Mesenchymal stem cell (in vitro differentiated cells and primary cell): Measurements from ENCODE around the gene AUTS2.

Source experiments
- DNase-seq: peaks from one replicate; pipeline ENCODE4 v3.0.0-alpha.2; 2013
- H2AFZ ChIP-seq: one replicate; pipeline ENCODE4 v1.6.1; 2013; ENCODE audit warnings: low read depth, mild to moderate bottlenecking, control low read depth, inconsistent platforms, low read length, moderate library complexity
- H2AK5ac ChIP-seq: 2 replicates; pipeline ENCODE4 v1.6.1; 2013; ENCODE audit warnings: low read length, moderate library complexity, mild to moderate bottlenecking, inconsistent platforms; ENCODE audit not compliant: severe bottlenecking
- H2BK120ac ChIP-seq: one replicate; pipeline ENCODE4 v1.6.1; 2013; ENCODE audit warnings: low read depth, mild to moderate bottlenecking, inconsistent platforms, low read length, moderate library complexity
- H2BK12ac ChIP-seq, 2 experiments: one replicate each; pipeline ENCODE4 v1.6.1; 2013; ENCODE audit warnings: inconsistent platforms in 2 of 2, low read length in 2 of 2, mild to moderate bottlenecking in 2 of 2, moderate library complexity in 2 of 2, control low read depth in 1 of 2
- H2BK15ac ChIP-seq: one replicate; pipeline ENCODE4 v1.6.1; 2013; ENCODE audit warnings: mild to moderate bottlenecking, low read depth, inconsistent platforms; ENCODE audit not compliant: poor library complexity, severe bottlenecking
- H2BK5ac ChIP-seq: 2 replicates; pipeline ENCODE4 v1.6.1; 2013; ENCODE audit warnings: low read depth, mild to moderate bottlenecking, low read length, control low read depth, inconsistent platforms; ENCODE audit not compliant: poor library complexity, severe bottlenecking
- H3K14ac ChIP-seq, 2 experiments: one replicate each; pipeline ENCODE4 v1.6.1; 2013; ENCODE audit warnings: inconsistent platforms in 2 of 2, low read length in 2 of 2, control low read depth in 1 of 2, mild to moderate bottlenecking in 1 of 2, moderate library complexity in 1 of 2
- H3K18ac ChIP-seq, 2 experiments: one replicate each; pipeline ENCODE4 v1.6.1; 2013; ENCODE audit warnings: inconsistent platforms in 2 of 2, low read length in 2 of 2, control low read depth in 1 of 2, low read depth in 1 of 2, mild to moderate bottlenecking in 1 of 2
- H3K23ac ChIP-seq, 2 experiments: one replicate each; pipeline ENCODE4 v1.6.1; 2013; ENCODE audit warnings: inconsistent platforms in 2 of 2, low read length in 2 of 2, mild to moderate bottlenecking in 2 of 2, moderate library complexity in 2 of 2, control low read depth in 1 of 2
- H3K27ac ChIP-seq: 2 replicates; pipeline ENCODE4 v1.5.1; 2013; ENCODE audit warnings: mild to moderate bottlenecking, moderate library complexity, low read length, control low read depth, inconsistent platforms; ENCODE audit not compliant: poor library complexity, severe bottlenecking
- H3K27me3 ChIP-seq, 2 experiments: 2 replicates each; pipeline versions ENCODE4 v1.6.1 to v1.7.0; 2013; ENCODE audit warnings: low read length in 2 of 2, mild to moderate bottlenecking in 2 of 2, moderate library complexity in 2 of 2, control low read depth in 1 of 2, inconsistent platforms in 1 of 2; ENCODE audit not compliant: control insufficient read depth in 1 of 2, insufficient read depth in 1 of 2
- H3K36me3 ChIP-seq, 2 experiments: 2 replicates each; pipeline versions ENCODE4 v1.6.1 to v1.7.0; 2013; ENCODE audit warnings: low read length in 2 of 2, control low read depth in 1 of 2, inconsistent platforms in 1 of 2, low read depth in 1 of 2, mild to moderate bottlenecking in 1 of 2; ENCODE audit not compliant: insufficient read depth in 2 of 2, control insufficient read depth in 1 of 2
- H3K4ac ChIP-seq, 2 experiments: one replicate each; pipeline ENCODE4 v1.6.1; 2013; ENCODE audit warnings: inconsistent platforms in 2 of 2, low read length in 2 of 2, mild to moderate bottlenecking in 2 of 2, moderate library complexity in 2 of 2, control low read depth in 1 of 2, low read depth in 1 of 2
- H3K4me1 ChIP-seq: 2 replicates; pipeline ENCODE4 v1.6.1; 2013; ENCODE audit warnings: low read depth, low read length, control low read depth; ENCODE audit not compliant: control insufficient read depth, insufficient read depth
- H3K4me2 ChIP-seq: 2 replicates; pipeline ENCODE4 v1.6.1; 2013; ENCODE audit warnings: low read length, mild to moderate bottlenecking, inconsistent platforms; ENCODE audit not compliant: poor library complexity, severe bottlenecking
- H3K4me3 ChIP-seq, 2 experiments: 2 replicates each; pipeline versions ENCODE4 v1.5.1 to v1.7.0; 2013; ENCODE audit warnings: low read length in 2 of 2, mild to moderate bottlenecking in 2 of 2, control low read depth in 1 of 2, low read depth in 1 of 2; ENCODE audit not compliant: insufficient read depth in 1 of 2
- H3K79me1 ChIP-seq: replicated peaks from 2 replicates; pipeline ENCODE4 v1.6.1; 2013; ENCODE audit warnings: mild to moderate bottlenecking, control low read depth, low read length, inconsistent platforms; ENCODE audit not compliant: poor library complexity, severe bottlenecking
- H3K9ac ChIP-seq: 2 replicates; pipeline ENCODE4 v1.7.0; 2013; ENCODE audit warnings: mild to moderate bottlenecking, low read length, moderate library complexity
- H3K9me3 ChIP-seq: 2 replicates; pipeline ENCODE4 v1.7.0; 2013; ENCODE audit warnings: mild to moderate bottlenecking, low read length; ENCODE audit not compliant: control insufficient read depth
- H4K8ac ChIP-seq: one replicate; pipeline ENCODE4 v1.6.1; 2013; ENCODE audit warnings: inconsistent platforms, mild to moderate bottlenecking, low read length, moderate library complexity
- H4K91ac ChIP-seq: one replicate; pipeline ENCODE4 v1.6.1; 2013; ENCODE audit warnings: mild to moderate bottlenecking, low read length, inconsistent platforms
- WGBS: methylation state at CpG from one replicate; pipeline ENCODE4 v1.1.7; 2013; ENCODE audit warnings: mixed read lengths; 5-methylcytosine and 5-hydroxymethylcytosine counted together

Gene AUTS2

GRCh38 chr7:69625798-69626197, 27.5 kb downstream of the AUTS2 start:
- H2BK120ac ChIP-seq = no peak overlapping the region
- DNase-seq = no peak
- 52% methylated on average over 2 of the region's 2 CpGs for WGBS
- no peak overlapping the region for H2BK5ac ChIP-seq
- peaks cover 2% of the 10 kb centered on the region for H3K4me1 ChIP-seq
- no peak overlapping the region for H2BK12ac ChIP-seq
- no peak overlapping the region for H3K9ac ChIP-seq
- no peaks in the 10 kb centered on the region for H3K36me3 ChIP-seq
- H4K8ac ChIP-seq = no peak overlapping the region
- H4K91ac ChIP-seq = no peak overlapping the region
- no peak overlapping the region for H3K4me2 ChIP-seq
- H3K4me3 ChIP-seq = no peak overlapping the region
- H3K9me3 ChIP-seq = no peaks in the 10 kb centered on the region
- no peak overlapping the region for H2BK15ac ChIP-seq
- peaks cover 38% of the 10 kb centered on the region for H3K79me1 ChIP-seq
- no peak overlapping the region for H3K14ac ChIP-seq
- no peak overlapping the region for H3K23ac ChIP-seq
- H2AK5ac ChIP-seq = no peak overlapping the region
- H3K27me3 ChIP-seq = no peaks in the 10 kb centered on the region
- H2AFZ ChIP-seq = no peak overlapping the region
- no peak overlapping the region for H3K4ac ChIP-seq
- no peak overlapping the region for H3K27ac ChIP-seq
- no peak overlapping the region for H3K18ac ChIP-seq

DNA sequence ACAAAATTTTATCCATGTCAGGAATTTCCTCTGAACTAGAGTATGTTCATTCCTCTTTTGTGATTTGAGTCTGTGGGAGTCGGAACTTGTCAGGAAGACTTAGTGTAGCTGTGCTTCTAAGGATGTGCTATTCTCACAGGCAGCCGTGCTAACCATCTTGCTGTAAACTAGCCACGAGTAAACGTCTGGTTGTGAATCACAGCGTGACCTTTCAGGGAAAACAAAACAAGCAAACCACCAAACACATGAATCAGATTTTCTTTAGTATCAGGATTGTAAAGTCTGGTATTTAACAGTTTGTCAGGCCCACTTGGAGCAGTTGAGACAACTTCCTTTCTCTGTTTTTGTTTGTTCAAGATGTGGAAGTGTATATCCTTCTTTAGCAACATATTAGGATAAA, 32.0 kb downstream of the AUTS2 start:
- Histone ChIP-seq H3K27ac (no peak overlapping the region), H3K79me1 (peaks cover 27% of the 10 kb centered on the region), H3K9ac (peak overlapping the region; percentile 25), H3K4me3 (no peak overlapping the region), H3K23ac (no peak overlapping the region), H3K18ac (no peak overlapping the region), H3K27me3 (no peaks in the 10 kb centered on the region), H4K8ac (no peak overlapping the region), H2BK5ac (no peak overlapping the region), H3K4me1 (no peaks in the 10 kb centered on the region), H3K4ac (no peak overlapping the region), H2AFZ (no peak overlapping the region), H2BK120ac (no peak overlapping the region), H3K36me3 (no peaks in the 10 kb centered on the region), H4K91ac (no peak overlapping the region), H3K9me3 (no peaks in the 10 kb centered on the region), H2AK5ac (no peak overlapping the region), H2BK12ac (no peak overlapping the region), H3K4me2 (no peak overlapping the region), H2BK15ac (no peak overlapping the region), H3K14ac (no peak overlapping the region)
- peak; percentile 74 for DNase-seq
- 0% methylated on average over 4 of the region's 5 CpGs for WGBS

DNA sequence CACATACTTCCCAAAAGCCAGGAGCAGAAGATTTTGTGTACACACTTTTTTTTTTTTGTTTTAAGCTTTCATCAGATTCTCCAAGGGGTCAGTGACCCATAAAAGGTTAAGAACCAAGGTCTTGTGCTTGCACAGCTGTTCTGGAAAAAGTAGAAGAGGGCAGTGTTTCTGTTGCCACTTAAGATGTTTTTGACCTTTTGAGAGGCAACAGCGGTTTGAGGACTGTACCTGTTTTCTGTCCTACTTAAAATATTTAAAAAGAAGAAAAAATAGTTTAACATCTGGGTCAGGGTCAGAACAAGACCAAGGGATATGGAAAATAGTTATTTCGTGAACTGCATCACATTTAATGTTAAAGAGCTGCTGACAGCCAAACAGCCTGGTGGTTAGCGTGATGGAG, 32.9 kb downstream of the AUTS2 start:
- DNase-seq = no peak
- Histone ChIP-seq H3K36me3 (no peaks in the 10 kb centered on the region), H2BK12ac (no peak overlapping the region), H2AK5ac (no peak overlapping the region), H3K27me3 (no peaks in the 10 kb centered on the region), H4K8ac (no peak overlapping the region), H2BK120ac (no peak overlapping the region), H2AFZ (no peak overlapping the region), H3K79me1 (peaks cover 20% of the 10 kb centered on the region), H3K4me1 (no peaks in the 10 kb centered on the region), H2BK5ac (no peak overlapping the region), H2BK15ac (no peak overlapping the region), H3K9me3 (no peaks in the 10 kb centered on the region), H3K9ac (no peak overlapping the region), H3K27ac (no peak overlapping the region), H3K4me2 (no peak overlapping the region), H3K14ac (no peak overlapping the region), H4K91ac (no peak overlapping the region), H3K18ac (no peak overlapping the region), H3K23ac (no peak overlapping the region), H3K4ac (no peak overlapping the region), H3K4me3 (no peak overlapping the region)
- WGBS = 20% methylated on average over 1 of the region's 3 CpGs

- Histone ChIP-seq H3K9ac (no peak overlapping the region), H2BK120ac (no peak overlapping the region), H3K18ac (no peak overlapping the region)
Measured at GRCh38 chr7:69632280-69632679, 34.0 kb downstream of the AUTS2 start.

More at GRCh38 chr7:69632280-69632679, 34.0 kb downstream of the AUTS2 start:
- Histone ChIP-seq H3K36me3 (no peaks in the 10 kb centered on the region), H4K91ac (no peak overlapping the region), H3K14ac (no peak overlapping the region), H2BK12ac (no peak overlapping the region), H2BK5ac (no peak overlapping the region), H3K27ac (no peak overlapping the region), H3K4me2 (no peak overlapping the region), H2BK15ac (no peak overlapping the region), H3K4me3 (no peak overlapping the region), H3K4me1 (no peaks in the 10 kb centered on the region), H3K4ac (no peak overlapping the region), H3K79me1 (peaks cover 16% of the 10 kb centered on the region), H3K27me3 (no peaks in the 10 kb centered on the region), H3K23ac (no peak overlapping the region), H2AFZ (no peak overlapping the region), H2AK5ac (no peak overlapping the region), H4K8ac (no peak overlapping the region), H3K9me3 (no peaks in the 10 kb centered on the region)
- 88% methylated on average over 2 of the region's 3 CpGs for WGBS
- no peak for DNase-seq
